Stimulated activated CD8-positive, alpha-beta memory T cell treated with anti-CD3 and anti-CD28 coated beads, Interleukin-2, amount 100 ng/mL, for 1 hour (primary cell): ENCODE data around the gene LDLRAD4.

Experiments used
- DNase-seq, 2 donors: peaks; one replicate each; pipeline ENCODE4 v3.0.0-alpha.2; 2020; ENCODE audit warnings: low read depth in 2 of 2

LDLRAD4 gene

GRCh38 chr18:13386891-13387801, 168.6 kb downstream of the LDLRAD4 start:
- DNase-seq: no peak

GRCh38 chr18:13387855-13388548, 169.4 kb downstream of the LDLRAD4 start:
- DNase-seq: no peak

- no peak for DNase-seq
Measured at GRCh38 chr18:13388586-13389490, 170.3 kb downstream of the LDLRAD4 start.

GRCh38 chr18:13389491-13390131, 171.1 kb downstream of the LDLRAD4 start:
- no peak for DNase-seq

- no peak for DNase-seq
Measured at GRCh38 chr18:13390196-13390595, 171.6 kb downstream of the LDLRAD4 start.

- DNase-seq: no peak
Measured at GRCh38 chr18:13390711-13391110, 172.2 kb downstream of the LDLRAD4 start.

GRCh38 chr18:13392029-13392750, 173.6 kb downstream of the LDLRAD4 start:
- DNase-seq: no peak

GRCh38 chr18:13392899-13393298, 174.3 kb downstream of the LDLRAD4 start:
- no peak for DNase-seq

GRCh38 chr18:13393338-13393737, 174.8 kb downstream of the LDLRAD4 start:
- no peak for DNase-seq

- DNase-seq: no peak
Measured at GRCh38 chr18:13394801-13395200, 176.2 kb downstream of the LDLRAD4 start.

- no peak for DNase-seq
Measured at GRCh38 chr18:13395577-13395976, 177.0 kb downstream of the LDLRAD4 start.

- no peak for DNase-seq
Measured at GRCh38 chr18:13397504-13398163, 179.1 kb downstream of the LDLRAD4 start.

- no peak for DNase-seq
Measured at GRCh38 chr18:13398631-13399030, 180.1 kb downstream of the LDLRAD4 start.

- DNase-seq: no peak
Measured at GRCh38 chr18:13399511-13399910, 181.0 kb downstream of the LDLRAD4 start.

GRCh38 chr18:13400636-13401315, 182.2 kb downstream of the LDLRAD4 start:
- DNase-seq: no peak

- no peak for DNase-seq
Measured at GRCh38 chr18:13401404-13401803, 182.8 kb downstream of the LDLRAD4 start.

- DNase-seq: no peak
Measured at GRCh38 chr18:13401826-13402225, 183.3 kb downstream of the LDLRAD4 start.

- DNase-seq: no peak
Measured at GRCh38 chr18:13403786-13404549, 185.4 kb downstream of the LDLRAD4 start.
